SK-N-SH (cell line): ENCODE data around the gene GLIS1. TPM values are rescaled to one million over a fixed set of nuclear protein-coding genes. Genes with fewer than 3 reads are reported as not detected.

ENCODE experiments used
- CTCF ChIA-PET: fragments of 300-600, 350-600 bp; formaldehyde crosslinking; extraction: SDS; loops from one replicate; lab custom pipeline; 2021; lab: Yijun Ruan, JAX
- POLR2A ChIA-PET: fragments of 350-600 bp; sonication (Branson Sonifier 250); formaldehyde crosslinking; extraction: SDS; loops from one replicate; lab custom pipeline; 2020; ENCODE audit warnings: antibody characterized with exemption, inconsistent platforms; lab: Yijun Ruan, JAX
- DNase-seq: peaks from one replicate; pipeline ENCODE4 v3.0.0; 2012
- H2AFZ ChIP-seq: fragments of 200-600 bp; sonication (generic); 2 replicates; pipeline ENCODE4 v1.8.1; 2016; ENCODE audit warnings: antibody characterized with exemption, mild to moderate bottlenecking, low read depth
- H3F3A ChIP-seq: fragments of 200-600 bp; sonication (generic); replicated peaks from 2 replicates; pipeline ENCODE3; 2016; ENCODE audit warnings: antibody characterized with exemption, mild to moderate bottlenecking; ENCODE audit not compliant: insufficient read depth
- H3K27ac ChIP-seq, 2 experiments: fragments of 200-500 bp in 1 of 2; fragments of 200-600 bp in 1 of 2; sonication (Bioruptor generic) in 1 of 2; sonication (generic), shearing (Covaris generic) in 1 of 2; 2 replicates each; pipeline versions ENCODE4 v1.5.1 to v1.6.1; 2014 to 2016; ENCODE audit warnings: low read depth in 2 of 2, inconsistent platforms in 1 of 2, low read length in 1 of 2, mild to moderate bottlenecking in 1 of 2, mixed read lengths in 1 of 2
- H3K27me3 ChIP-seq: fragments of 200-600 bp; sonication (generic), shearing (Covaris generic); 2 replicates; pipeline ENCODE4 v1.6.1; 2016; ENCODE audit warnings: mixed run types; ENCODE audit not compliant: insufficient read depth
- H3K36me3 ChIP-seq, 2 experiments: fragments of 200-500 bp in 1 of 2; fragments of 200-600 bp in 1 of 2; sonication (Bioruptor generic) in 1 of 2; sonication (generic) in 1 of 2; replicated peaks in 1 of 2; 2 replicates each; pipeline versions ENCODE3 to v1.5.1; 2014 to 2016; ENCODE audit warnings: low read length in 1 of 2, mild to moderate bottlenecking in 1 of 2; ENCODE audit not compliant: insufficient read depth in 2 of 2, control insufficient read depth in 1 of 2
- H3K4me1 ChIP-seq, 2 experiments: fragments of 200-500 bp in 1 of 2; fragments of 200-600 bp in 1 of 2; sonication (Bioruptor generic) in 1 of 2; sonication (generic), shearing (Covaris generic) in 1 of 2; 2 replicates each; pipeline versions ENCODE4 v1.5.1 to v1.6.1; 2014 to 2016; ENCODE audit warnings: low read depth in 1 of 2, low read length in 1 of 2, mixed run types in 1 of 2; ENCODE audit not compliant: insufficient read depth in 2 of 2, control insufficient read depth in 1 of 2
- H3K4me2 ChIP-seq: fragments of 200-600 bp; sonication (generic), shearing (Covaris generic); 2 replicates; pipeline ENCODE4 v1.6.1; 2017; ENCODE audit warnings: mixed run types
- H3K4me3 ChIP-seq, 2 experiments: fragments of 200-500 bp in 1 of 2; fragments of 200-600 bp in 1 of 2; sonication (Bioruptor generic) in 1 of 2; sonication (generic), shearing (Covaris generic) in 1 of 2; 2 replicates each; pipeline versions ENCODE4 v1.5.1 to v1.8.1; 2014 to 2016; ENCODE audit warnings: low read depth in 2 of 2, inconsistent platforms in 1 of 2, low read length in 1 of 2, mild to moderate bottlenecking in 1 of 2, mixed read lengths in 1 of 2, moderate library complexity in 1 of 2
- H3K79me2 ChIP-seq: fragments of 200-600 bp; sonication (generic); 2 replicates; pipeline ENCODE4 v1.8.1; 2017; ENCODE audit warnings: mild to moderate bottlenecking; ENCODE audit not compliant: insufficient read depth
- H3K9ac ChIP-seq: fragments of 200-600 bp; sonication (generic); 2 replicates; pipeline ENCODE4 v1.6.1; 2017; ENCODE audit warnings: mixed run types
- H3K9me2 ChIP-seq: fragments of 200-600 bp; sonication (generic); 2 replicates; pipeline ENCODE4 v1.6.1; 2017; ENCODE audit warnings: mixed run types
- H3K9me3 ChIP-seq: fragments of 200-600 bp; sonication (generic); 2 replicates; pipeline ENCODE4 v1.6.1; 2017; ENCODE audit warnings: mixed run types, mild to moderate bottlenecking, moderate library complexity
- H4K20me1 ChIP-seq: fragments of 200-600 bp; sonication (generic); 2 replicates; pipeline ENCODE4 v1.6.1; 2017; ENCODE audit warnings: mild to moderate bottlenecking, mixed run types; ENCODE audit not compliant: insufficient read depth
- ELF1 ChIP-seq: IDR thresholded peaks from 2 replicates; pipeline ENCODE4 v1.4.0; 2012
- EP300 ChIP-seq, 2 experiments: IDR thresholded peaks; 2 replicates each; pipeline versions ENCODE4 v1.4.0 to v1.6.1; 2012; ENCODE audit warnings: borderline replicate concordance in 1 of 2, low read depth in 1 of 2, low read length in 1 of 2
- FOXM1 ChIP-seq: IDR thresholded peaks from 2 replicates; pipeline ENCODE4 v1.4.0; 2012; ENCODE audit warnings: low read depth, mild to moderate bottlenecking
- GABPA ChIP-seq: IDR thresholded peaks from 2 replicates; pipeline ENCODE4 v1.4.0; 2012; ENCODE audit warnings: low read depth, mild to moderate bottlenecking
- GATA2 ChIP-seq: sonication (generic); formaldehyde crosslinking; IDR thresholded peaks from 2 replicates; pipeline ENCODE4 v1.5.0; 2020; ENCODE audit warnings: mild to moderate bottlenecking, missing genetic modification reagents
- JUND ChIP-seq: IDR thresholded peaks from 2 replicates; pipeline ENCODE4 v1.4.0; 2012
- MXI1 ChIP-seq: IDR thresholded peaks from 2 replicates; pipeline ENCODE4 v1.6.1; 2012; ENCODE audit warnings: mild to moderate bottlenecking, low read depth, low read length, improper control_type of control experiment
- POLR2AphosphoS5 ChIP-seq: IDR thresholded peaks from 2 replicates; pipeline ENCODE4 v1.6.1; 2012; ENCODE audit warnings: low read depth, low read length
- RAD21 ChIP-seq: IDR thresholded peaks from 2 replicates; pipeline ENCODE4 v1.6.1; 2012; ENCODE audit warnings: mild to moderate bottlenecking, low read length
- RCOR1 ChIP-seq: fragments of 150-350 bp; IDR thresholded peaks from 2 replicates; pipeline ENCODE4 v1.6.1; 2017; ENCODE audit warnings: antibody characterized with exemption, low read length
- RFX5 ChIP-seq: IDR thresholded peaks from 2 replicates; pipeline ENCODE4 v1.6.1; 2012; ENCODE audit warnings: mild to moderate bottlenecking, improper control_type of control experiment, low read length
- SMC3 ChIP-seq: IDR thresholded peaks from 2 replicates; pipeline ENCODE4 v1.6.1; 2012; ENCODE audit warnings: low read depth, low read length, improper control_type of control experiment
- ZBTB33 ChIP-seq: IDR thresholded peaks from 2 replicates; pipeline ENCODE4 v1.4.0; 2012; ENCODE audit warnings: low read depth, borderline replicate concordance
- WGBS: methylation state at CpG from one replicate; pipeline ENCODE4 v1.1.6; 2017; ENCODE audit warnings: low lambda C conversion rate; 5-methylcytosine and 5-hydroxymethylcytosine counted together
- polyA plus RNA-seq, 3 experiments: library from polyadenylated mRNA; depleted of rRNA; stranded (reverse); fragments of >200 nt; gene quantifications; 2 replicates each; pipeline ENCODE4 v1.2.3, GENCODE V29; 2012

GLIS1 gene
- polyA plus RNA-seq, 1 of the 3 experiments (the other 2 are of a cell fraction): 0.13 TPM

GRCh38 chr1:53577761-53578100 lies 161.2 kb downstream of the GLIS1 start (continued):
- TF ChIP-seq MXI1 (no peak), POLR2AphosphoS5 (no peak), FOXM1 (no peak), SMC3 (no peak), EP300 (IDR thresholded peaks at IDR 0.05; ENCODE audit: borderline replicate concordance in 1 of 2, low read depth in 1 of 2, low read length in 1 of 2) (no peak), GATA2 (CRISPR knock-in tag) (no peak), RAD21 (no peak)

GRCh38 chr1:53576866-53577760 lies 161.9 kb downstream of the GLIS1 start:
- ChIA-PET POLR2A (interaction anchor here (0.6 to 1.7 kb wide), 2 partner anchors 16 to 65 kb away, joined by 3 read pairs; no protein-coding TSS in a partner anchor), CTCF (interaction anchor here (0.8 to 1.6 kb wide), 5 partner anchors 10 to 92 kb away, joined by 3 to 7 read pairs (median 3); no protein-coding TSS in a partner anchor)
- WGBS: 91% methylated on average over 5 of the region's 5 CpGs
- no peak overlapping the region for H3K4me3 ChIP-seq
- no peak overlapping the region for H3K9ac ChIP-seq
- H3K4me1 ChIP-seq: peaks cover 7 to 79% of the 10 kb centered on the region in 2 experiments; a peak in 2 of 4 replicates
- H3K9me3 ChIP-seq: no peaks in the 10 kb centered on the region
- H3K4me2 ChIP-seq: no peak overlapping the region
- H3K27me3 ChIP-seq: no peaks in the 10 kb centered on the region
- H3K27ac ChIP-seq: peak overlapping the region in 1 of 2 experiments; percentile 7; a peak in 1 of 4 replicates
- H3K9me2 ChIP-seq: no peaks in the 10 kb centered on the region
- no peaks in the 10 kb centered on the region for H3K36me3 ChIP-seq
- TF ChIP-seq RCOR1 (no peak), ZBTB33 (no peak), JUND (no peak), GABPA (no peak), ELF1 (no peak)
- H2AFZ ChIP-seq: no peak overlapping the region
- no peak for DNase-seq
- H4K20me1 ChIP-seq: no peaks in the 10 kb centered on the region
- H3F3A ChIP-seq: no peaks in the 10 kb centered on the region
- no peaks in the 10 kb centered on the region for H3K79me2 ChIP-seq

GRCh38 chr1:53576381-53576801 lies 162.6 kb downstream of the GLIS1 start:
- ChIA-PET CTCF (interaction anchor here (0.8 to 1.6 kb wide), 2 partner anchors 90 to 173 kb away, joined by 3 to 7 read pairs; no protein-coding TSS in a partner anchor), POLR2A (interaction anchor here (0.6 to 1.7 kb wide), 2 partner anchors 15 to 66 kb away, joined by 3 read pairs; no protein-coding TSS in a partner anchor)
- WGBS: 60% methylated on average over 5 of the region's 6 CpGs
- Histone ChIP-seq H2AFZ (no peak overlapping the region), H3K79me2 (no peaks in the 10 kb centered on the region), H3F3A (no peaks in the 10 kb centered on the region), H3K9ac (no peak overlapping the region), H3K4me3 (no peak overlapping the region), H3K4me1 (peaks cover 8 to 82% of the 10 kb centered on the region in 2 experiments; a peak in 2 of 4 replicates), H3K4me2 (no peak overlapping the region), H3K9me3 (no peaks in the 10 kb centered on the region), H4K20me1 (no peaks in the 10 kb centered on the region), H3K36me3 (no peaks in the 10 kb centered on the region), H3K9me2 (no peaks in the 10 kb centered on the region), H3K27ac (peak overlapping the region in 1 of 2 experiments; percentile 7; a peak in 1 of 4 replicates), H3K27me3 (no peaks in the 10 kb centered on the region)
- TF ChIP-seq RCOR1: peak; percentile 34; the same call in 1 of the 2 replicates
- no peak for TF ChIP-seq RFX5
- peak; percentile 48; the same call in 1 of the 2 replicates for TF ChIP-seq GATA2 (CRISPR knock-in tag)
- DNase-seq: peak; percentile 63
